ENCODE measurements around the gene NYNRIN. TPM values are rescaled to one million over a fixed set of nuclear protein-coding genes. Genes with fewer than 3 reads are reported as not detected.

Gene NYNRIN
- total and polyA plus RNA-seq, 10 of the 15 experiments (the other 5 are each of a cell fraction or from before 2014, with no cell fraction given): under 0.01 to 0.15 (median 0.01) TPM; not detected in 5

DNA sequence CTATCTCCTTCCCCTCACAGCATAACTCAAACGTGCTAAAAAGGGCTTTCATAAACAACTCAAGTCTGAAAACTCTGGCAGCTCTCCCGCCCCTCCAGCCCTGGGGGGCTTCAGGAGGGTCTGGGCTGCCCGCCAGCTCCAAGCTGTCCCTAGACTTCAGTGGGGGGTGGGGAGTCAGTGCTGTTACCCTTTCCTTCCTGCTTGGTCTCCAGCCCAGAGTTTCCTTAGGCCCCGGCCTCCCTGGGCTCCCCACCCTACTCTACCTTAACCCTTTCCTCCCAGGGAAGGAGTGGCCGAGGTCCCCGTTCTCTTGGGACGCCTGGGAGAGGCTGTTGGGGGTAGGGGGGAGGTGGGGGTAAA, 530 bp upstream of the NYNRIN start:
- no peaks in the 10 kb centered on the region for H3K79me2 ChIP-seq (ENCODE audit: control insufficient read depth, insufficient read depth, low read length)
- H3K4me2 ChIP-seq (ENCODE audit: control insufficient read depth, insufficient read depth): no peak overlapping the region
- H3K36me3 ChIP-seq (ENCODE audit: control insufficient read depth in 2 of 2, insufficient read depth in 2 of 2, low read length in 1 of 2): no peaks in the 10 kb centered on the region
- no peak overlapping the region for H3K27ac ChIP-seq (ENCODE audit: control insufficient read depth, insufficient read depth)
- no peak for ATAC-seq
- ChIA-PET RAD21 (ENCODE audit: unreplicated experiment) (no interaction called here), SMC1A (ENCODE audit: uncharacterized antibody, unreplicated experiment) (no interaction called here), CTCF (no interaction called here), POLR2A (no interaction called here)
- no peaks in the 10 kb centered on the region for H4K20me1 ChIP-seq (ENCODE audit: control insufficient read depth, insufficient read depth)
- FAIRE-seq: no peak
- TF ChIP-seq PAX5 (IDR thresholded peaks at IDR 0.05; ENCODE audit: borderline replicate concordance, low read depth, low read length) (no peak), MXI1 (IDR thresholded peaks at IDR 0.05; ENCODE audit: low read depth, low read length) (no peak), RCOR1 (conservative IDR thresholded peaks at IDR 0.05; ENCODE audit: low read depth, low read length) (no peak), STAT1 (conservative IDR thresholded peaks at IDR 0.05) (no peak), WRNIP1 (IDR thresholded peaks at IDR 0.05; ENCODE audit: borderline replicate concordance, low read depth, low read length) (no peak), PML (IDR thresholded peaks at IDR 0.05; ENCODE audit: low read length) (no peak), PAX8 (IDR thresholded peaks at IDR 0.05) (no peak), CREM (IDR thresholded peaks at IDR 0.05; ENCODE audit: low read depth) (no peak)
- TF ChIP-seq, protein P1, sequence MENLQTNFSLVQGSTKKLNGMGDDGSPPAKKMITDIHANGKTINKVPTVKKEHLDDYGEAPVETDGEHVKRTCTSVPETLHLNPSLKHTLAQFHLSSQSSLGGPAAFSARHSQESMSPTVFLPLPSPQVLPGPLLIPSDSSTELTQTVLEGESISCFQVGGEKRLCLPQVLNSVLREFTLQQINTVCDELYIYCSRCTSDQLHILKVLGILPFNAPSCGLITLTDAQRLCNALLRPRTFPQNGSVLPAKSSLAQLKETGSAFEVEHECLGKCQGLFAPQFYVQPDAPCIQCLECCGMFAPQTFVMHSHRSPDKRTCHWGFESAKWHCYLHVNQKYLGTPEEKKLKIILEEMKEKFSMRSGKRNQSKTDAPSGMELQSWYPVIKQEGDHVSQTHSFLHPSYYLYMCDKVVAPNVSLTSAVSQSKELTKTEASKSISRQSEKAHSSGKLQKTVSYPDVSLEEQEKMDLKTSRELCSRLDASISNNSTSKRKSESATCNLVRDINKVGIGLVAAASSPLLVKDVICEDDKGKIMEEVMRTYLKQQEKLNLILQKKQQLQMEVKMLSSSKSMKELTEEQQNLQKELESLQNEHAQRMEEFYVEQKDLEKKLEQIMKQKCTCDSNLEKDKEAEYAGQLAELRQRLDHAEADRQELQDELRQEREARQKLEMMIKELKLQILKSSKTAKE (IDR thresholded peaks at IDR 0.05; ENCODE audit: low read depth, poor library complexity, severe bottlenecking): no peak
- TF ChIP-seq, protein P2, sequence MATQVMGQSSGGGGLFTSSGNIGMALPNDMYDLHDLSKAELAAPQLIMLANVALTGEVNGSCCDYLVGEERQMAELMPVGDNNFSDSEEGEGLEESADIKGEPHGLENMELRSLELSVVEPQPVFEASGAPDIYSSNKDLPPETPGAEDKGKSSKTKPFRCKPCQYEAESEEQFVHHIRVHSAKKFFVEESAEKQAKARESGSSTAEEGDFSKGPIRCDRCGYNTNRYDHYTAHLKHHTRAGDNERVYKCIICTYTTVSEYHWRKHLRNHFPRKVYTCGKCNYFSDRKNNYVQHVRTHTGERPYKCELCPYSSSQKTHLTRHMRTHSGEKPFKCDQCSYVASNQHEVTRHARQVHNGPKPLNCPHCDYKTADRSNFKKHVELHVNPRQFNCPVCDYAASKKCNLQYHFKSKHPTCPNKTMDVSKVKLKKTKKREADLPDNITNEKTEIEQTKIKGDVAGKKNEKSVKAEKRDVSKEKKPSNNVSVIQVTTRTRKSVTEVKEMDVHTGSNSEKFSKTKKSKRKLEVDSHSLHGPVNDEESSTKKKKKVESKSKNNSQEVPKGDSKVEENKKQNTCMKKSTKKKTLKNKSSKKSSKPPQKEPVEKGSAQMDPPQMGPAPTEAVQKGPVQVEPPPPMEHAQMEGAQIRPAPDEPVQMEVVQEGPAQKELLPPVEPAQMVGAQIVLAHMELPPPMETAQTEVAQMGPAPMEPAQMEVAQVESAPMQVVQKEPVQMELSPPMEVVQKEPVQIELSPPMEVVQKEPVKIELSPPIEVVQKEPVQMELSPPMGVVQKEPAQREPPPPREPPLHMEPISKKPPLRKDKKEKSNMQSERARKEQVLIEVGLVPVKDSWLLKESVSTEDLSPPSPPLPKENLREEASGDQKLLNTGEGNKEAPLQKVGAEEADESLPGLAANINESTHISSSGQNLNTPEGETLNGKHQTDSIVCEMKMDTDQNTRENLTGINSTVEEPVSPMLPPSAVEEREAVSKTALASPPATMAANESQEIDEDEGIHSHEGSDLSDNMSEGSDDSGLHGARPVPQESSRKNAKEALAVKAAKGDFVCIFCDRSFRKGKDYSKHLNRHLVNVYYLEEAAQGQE (IDR thresholded peaks at IDR 0.05; ENCODE audit: low read depth, low read length): no peak
- H3K4me1 ChIP-seq (ENCODE audit: control insufficient read depth, insufficient read depth, low read length): no peaks in the 10 kb centered on the region
- H3K4me3 ChIP-seq: no peak overlapping the region
- DNase-seq (ENCODE audit: low read depth, low spot score): no peak
- intact Hi-C loops (cut with micrococcal nuclease; ENCODE audit: unreplicated experiment) (no loop called here), in situ Hi-C loops (cut with MboI) (no loop called here)
- no TSS peak for BruUV-seq (replicated peaks)
- no peaks in the 10 kb centered on the region for H3K9me3 ChIP-seq (replicated peaks; ENCODE audit: control insufficient read depth, insufficient read depth, low read length)
- H3K27me3 ChIP-seq (replicated peaks in 1 of 2; ENCODE audit: control insufficient read depth in 2 of 2, insufficient read depth in 2 of 2, low read length in 1 of 2): peaks cover 4 to 8% of the 10 kb centered on the region in 2 experiments
- no peak overlapping the region for H2AFZ ChIP-seq (ENCODE audit: control insufficient read depth, low read depth, low read length)
- no peak overlapping the region for H3K9ac ChIP-seq (ENCODE audit: control insufficient read depth, insufficient read depth, low read length)
- WGBS (ENCODE audit: insufficient coverage, insufficient replicate concordance, low lambda C conversion rate, missing lambda C conversion rate): 13% methylated on average over 7 of the region's 7 CpGs
